ENCODE data around the gene SEC24A.

GRCh38 chr5:134741052-134741451 is 92.5 kb downstream of the SEC24A start:
- TF ChIP-seq CTCF (IDR thresholded peaks at IDR 0.05 in 4 of 5, conservative IDR thresholded peaks at IDR 0.05 in 1 of 5) (no peak), POLR2A (IDR thresholded peaks at IDR 0.05) (no peak)
